Stimulated activated CD4-positive, alpha-beta T cell treated with anti-CD3 and anti-CD28 coated beads, Interleukin-1b, Interleukin-23, amount 100 ng/mL, for 24 hours (primary cell): ENCODE data around the gene COIL.

ENCODE experiments used
- DNase-seq, 4 experiments: peaks; one replicate each; pipeline ENCODE4 v3.0.0-alpha.2; 2020; ENCODE audit warnings: low read depth in 4 of 4, low spot score in 1 of 4

The COIL gene

GRCh38 chr17:56936697-56937322 lies 24.0 kb downstream of the COIL start:
- DNase-seq: no peak

- DNase-seq: no peak
Observed at GRCh38 chr17:56935461-56935860, 25.4 kb downstream of the COIL start.

GRCh38 chr17:56934280-56934679 lies 26.6 kb downstream of the COIL start:
- no peak for DNase-seq

DNA sequence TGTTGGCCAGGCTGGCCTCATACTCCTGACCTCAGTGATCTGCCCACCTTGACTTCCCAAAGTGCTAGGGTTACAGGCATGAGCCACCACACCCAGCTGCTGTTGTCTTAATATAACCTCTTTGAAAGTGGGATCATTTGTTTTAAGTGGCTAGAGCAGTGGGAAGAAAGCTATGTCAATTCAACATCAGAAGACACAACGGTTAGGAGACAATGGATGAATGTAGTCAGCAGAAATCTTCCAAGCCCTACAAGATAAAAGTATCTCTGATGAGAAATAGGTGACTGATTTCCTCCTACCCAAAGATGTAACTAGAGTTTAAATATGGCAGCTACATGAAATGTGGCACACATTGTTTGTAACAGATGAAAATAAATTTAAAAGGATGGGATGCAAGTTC lies 27.0 kb downstream of the COIL start:
- DNase-seq: no peak

- DNase-seq: no peak
Observed at GRCh38 chr17:56933151-56933745, 27.6 kb downstream of the COIL start.

DNA sequence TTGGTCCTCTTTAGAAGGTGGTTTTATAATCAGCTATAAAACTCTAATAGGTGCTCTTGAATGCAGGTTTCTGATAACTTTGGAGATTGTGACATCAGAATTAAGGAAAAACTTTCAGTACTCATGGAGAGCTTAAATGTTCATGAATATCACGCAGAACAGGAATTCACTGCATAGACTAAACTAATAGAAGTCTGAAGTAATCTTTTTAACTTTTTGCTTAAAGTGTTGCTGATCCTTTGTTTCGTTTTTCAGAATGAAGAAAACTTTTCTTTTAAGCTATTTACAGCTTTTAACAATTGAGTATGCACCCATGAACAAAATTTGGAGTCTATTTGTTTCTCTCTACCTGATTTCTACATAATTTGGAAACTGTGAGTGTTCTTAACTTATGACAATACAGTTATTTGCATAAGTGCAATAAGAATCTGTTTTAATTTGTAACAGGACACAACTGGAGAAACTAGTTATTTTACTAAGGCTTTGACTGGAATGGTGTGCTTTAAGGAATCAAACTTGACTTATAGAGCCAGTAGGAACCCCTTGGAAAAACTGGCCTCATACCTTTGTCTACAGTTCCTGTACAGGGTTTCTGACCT lies 30.0 kb downstream of the COIL start:
- DNase-seq: no peak

- no peak for DNase-seq
Observed at GRCh38 chr17:56929362-56929969, 31.4 kb downstream of the COIL start.

DNA sequence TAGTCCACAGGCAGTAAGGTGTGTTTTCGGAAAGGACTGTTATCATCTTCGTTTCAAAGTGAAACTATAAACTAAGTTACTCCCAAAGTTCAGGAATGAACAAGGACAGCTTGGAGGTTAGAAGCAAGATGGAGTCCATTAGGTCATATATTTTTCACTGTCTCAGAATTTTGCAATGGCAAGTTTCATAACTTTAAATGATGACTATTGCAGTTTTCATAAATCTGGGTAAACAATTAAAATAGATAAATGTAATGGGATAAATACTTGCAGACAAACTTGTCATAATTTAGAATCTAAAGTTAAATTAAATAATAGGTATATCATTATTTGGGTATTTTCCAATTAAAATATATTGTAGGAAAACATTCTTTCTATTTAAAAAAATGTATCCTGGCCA lies 32.3 kb downstream of the COIL start:
- no peak for DNase-seq

DNA sequence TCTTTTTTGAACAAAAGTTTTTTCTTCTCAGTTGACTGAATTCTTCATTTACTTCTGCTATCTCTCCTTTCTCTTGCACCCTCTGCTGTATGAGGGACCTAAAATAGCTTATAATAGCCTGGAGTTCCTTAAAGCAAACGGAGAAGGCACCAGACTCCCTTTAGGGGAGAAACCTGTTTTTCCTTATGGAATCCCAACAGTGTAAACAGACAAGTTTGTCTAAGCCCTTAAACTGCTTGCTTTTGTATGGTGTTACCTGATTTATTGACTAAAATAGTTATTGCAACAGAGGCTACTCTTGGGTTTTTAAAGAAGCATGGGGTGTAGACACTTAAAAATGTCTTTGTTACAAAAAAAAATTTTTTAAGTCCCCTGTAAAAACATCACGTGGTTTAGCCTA lies 34.1 kb downstream of the COIL start:
- DNase-seq: no peak

DNA sequence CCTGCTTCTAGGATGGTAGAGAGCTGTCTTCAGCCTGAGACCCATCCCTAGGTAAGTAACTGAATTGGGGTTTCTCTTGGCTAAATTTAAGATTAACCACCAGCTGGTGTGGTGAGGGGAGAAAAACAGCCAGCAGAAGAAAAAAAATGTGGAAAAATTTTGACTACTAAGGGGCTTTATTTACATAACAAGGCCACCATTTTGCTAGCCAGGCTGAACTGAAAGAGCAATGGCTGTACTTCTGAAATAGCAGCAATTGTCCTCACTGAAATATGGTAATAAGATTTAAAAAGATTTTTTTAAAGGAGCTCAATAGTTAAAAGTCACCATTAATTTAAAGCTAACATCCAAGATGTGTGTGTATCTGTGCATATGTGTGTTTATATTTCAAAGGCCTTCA lies 34.6 kb downstream of the COIL start:
- no peak for DNase-seq

- no peak for DNase-seq
Observed at GRCh38 chr17:56925088-56925487, 35.8 kb downstream of the COIL start.

DNA sequence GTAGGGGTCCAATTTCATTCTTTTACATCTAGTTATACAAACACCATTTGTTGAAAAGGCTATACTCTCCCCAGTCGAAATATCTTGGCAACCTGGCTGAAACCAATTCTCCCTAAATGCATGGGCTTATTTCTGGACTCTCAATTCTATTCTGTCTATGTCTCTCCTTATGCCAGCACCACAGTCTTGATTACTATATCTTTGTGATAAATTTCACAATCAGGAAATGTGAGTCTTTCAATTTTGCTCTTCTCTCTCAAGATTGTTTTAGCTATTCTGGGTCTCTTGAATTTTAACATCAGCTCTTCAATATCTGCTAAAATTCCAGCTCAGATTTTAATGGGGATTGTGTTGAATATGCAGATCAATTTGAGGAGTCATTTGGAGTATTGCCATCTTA lies 41.1 kb downstream of the COIL start:
- no peak for DNase-seq

DNA sequence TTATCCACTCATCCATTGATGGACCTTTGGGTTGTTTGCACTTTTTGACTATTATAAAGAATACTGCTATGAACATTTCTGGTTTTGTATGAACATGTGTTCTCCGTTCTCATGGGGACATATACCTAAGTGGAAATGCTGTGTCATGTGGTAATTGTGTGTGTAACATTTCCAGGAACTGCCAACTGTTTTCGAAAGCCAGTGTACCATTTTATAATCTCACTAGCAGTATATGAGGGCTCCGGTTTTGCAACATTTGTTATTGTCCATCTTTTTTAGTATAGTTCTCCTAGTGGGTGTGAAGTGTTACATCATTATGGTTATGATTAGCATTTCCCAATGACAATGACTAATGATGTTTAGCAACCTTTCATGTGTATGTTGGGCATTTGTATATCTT lies 41.9 kb downstream of the COIL start:
- DNase-seq: no peak

- DNase-seq: no peak
Observed at GRCh38 chr17:56917559-56918296, 43.1 kb downstream of the COIL start.

GRCh38 chr17:56914581-56915273 lies 46.1 kb downstream of the COIL start:
- DNase-seq: no peak

- DNase-seq: peak; percentile 69 to 88 (median 81)
Observed at GRCh38 chr17:56913867-56914580, 46.8 kb downstream of the COIL start, which contains the start of gene TRIM25. Gene TRIM25 (minus strand): TSS chr17:56914049. CDS start chr17:56913988, 61 bp downstream.

- DNase-seq: peak in 2 of 4 experiments; percentile 11 to 22
Observed at GRCh38 chr17:56913353-56913866, 47.4 kb downstream of the COIL start.

DNA sequence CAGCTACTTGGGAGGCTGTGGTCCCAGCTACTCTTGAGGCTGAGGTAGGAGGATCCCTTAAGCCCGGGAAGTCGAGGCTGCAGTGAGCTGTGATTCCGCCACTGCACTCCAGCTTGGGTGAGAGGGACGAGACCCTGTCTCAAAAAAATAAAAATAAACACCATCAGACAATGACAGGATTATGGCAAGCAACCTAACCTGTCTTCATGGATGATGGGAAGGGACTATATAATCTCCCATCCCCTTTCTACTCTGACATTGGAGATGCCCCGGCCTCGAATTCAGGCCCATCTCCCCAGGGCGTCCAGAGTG lies 47.9 kb downstream of the COIL start:
- no peak for DNase-seq

DNA sequence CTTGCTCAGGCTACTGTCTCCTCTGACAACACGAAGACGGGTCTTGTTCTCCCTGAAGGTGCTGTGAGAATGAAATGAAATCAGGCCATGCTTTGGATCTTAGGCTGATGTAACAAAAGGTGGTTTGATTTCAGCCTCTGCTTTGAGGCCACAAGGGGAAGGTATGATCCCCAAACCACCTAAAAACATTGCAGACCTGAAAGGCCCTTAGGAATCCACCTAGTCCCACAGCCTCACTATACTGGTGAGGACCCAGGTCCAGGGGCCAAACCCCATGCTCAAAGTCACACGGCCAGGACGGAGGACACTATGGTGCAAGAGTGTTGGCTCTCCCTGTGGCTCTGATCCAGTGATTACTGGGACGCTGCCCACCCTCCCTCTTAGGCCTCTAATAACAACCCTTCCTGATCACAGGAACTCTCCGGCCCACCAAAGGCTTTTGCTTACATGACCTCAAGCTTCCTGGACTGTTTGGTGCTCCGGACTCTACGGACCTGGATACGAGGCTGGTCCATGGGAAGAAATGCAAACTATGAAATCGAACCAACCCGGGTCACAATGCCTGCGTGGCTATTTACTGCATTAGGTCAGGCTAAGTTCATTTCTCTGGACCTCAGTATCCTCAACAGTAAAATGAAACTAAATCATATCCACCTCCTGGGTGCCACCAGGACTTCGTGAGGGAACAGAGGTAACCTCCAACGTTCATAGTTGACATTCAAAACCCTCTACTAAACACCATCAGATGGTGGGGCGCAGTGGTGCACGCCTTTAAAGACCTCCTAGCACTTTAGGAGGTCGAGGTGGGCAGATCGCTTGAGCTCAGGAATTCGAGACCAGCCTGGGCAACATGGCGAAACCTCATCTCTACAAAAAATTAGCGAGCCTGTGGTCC lies 48.5 kb downstream of the COIL start:
- no peak for DNase-seq
